GM06990 (cell line): ENCODE results near the gene TCF7L1.
"Not testable (repeated sequence)": the region's sequence is repeated elsewhere in the genome, so short reads cannot be mapped to it uniquely, and the experiment has no call there.

ENCODE experiments used
- DNase-seq: peaks from one replicate; pipeline ENCODE4 v3.0.0-alpha.2; 2011; ENCODE audit not compliant: insufficient read length; ENCODE audit errors: extremely low read depth
- H3K27me3 ChIP-seq: replicated peaks from 2 replicates; pipeline ENCODE4 v1.6.0; 2011; ENCODE audit warnings: low read length; ENCODE audit not compliant: control insufficient read depth, insufficient read depth
- H3K36me3 ChIP-seq: 2 replicates; pipeline ENCODE4 v1.5.1; 2011; ENCODE audit warnings: low read length; ENCODE audit not compliant: control insufficient read depth, insufficient read depth
- H3K4me3 ChIP-seq: replicated peaks from 2 replicates; pipeline ENCODE4 v1.5.1; 2011; ENCODE audit warnings: low read depth, mild to moderate bottlenecking, control low read depth, low read length
- TF ChIP-seq, protein P1 (sequence below): IDR thresholded peaks from 2 replicates; pipeline ENCODE4 v1.5.1; 2011; ENCODE audit warnings: low read length, control low read depth, mild to moderate bottlenecking, inconsistent platforms; ENCODE audit not compliant: insufficient read depth, poor library complexity, severe bottlenecking

The TCF7L1 gene

DNA sequence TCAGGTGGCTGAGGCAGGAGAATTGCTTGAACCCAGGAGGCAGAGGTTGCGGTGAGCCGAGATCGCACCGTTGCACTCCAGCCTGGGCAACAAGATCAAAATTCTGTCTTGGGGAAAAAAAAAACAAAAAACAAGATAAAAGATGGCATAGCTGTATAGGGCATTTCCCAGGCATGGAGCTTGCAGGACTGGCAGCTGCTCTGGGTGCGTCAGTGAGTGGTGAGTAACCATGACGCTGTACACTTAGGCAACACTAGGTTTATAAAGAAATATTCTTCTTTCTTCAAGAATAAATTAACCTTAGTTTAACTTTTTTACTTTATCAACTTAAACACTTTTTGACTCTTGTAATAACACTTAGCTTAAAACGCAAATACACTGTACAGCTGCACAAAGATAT, 179.2 kb downstream of the TCF7L1 start:
- DNase-seq: no peak
- TF ChIP-seq, protein P1, sequence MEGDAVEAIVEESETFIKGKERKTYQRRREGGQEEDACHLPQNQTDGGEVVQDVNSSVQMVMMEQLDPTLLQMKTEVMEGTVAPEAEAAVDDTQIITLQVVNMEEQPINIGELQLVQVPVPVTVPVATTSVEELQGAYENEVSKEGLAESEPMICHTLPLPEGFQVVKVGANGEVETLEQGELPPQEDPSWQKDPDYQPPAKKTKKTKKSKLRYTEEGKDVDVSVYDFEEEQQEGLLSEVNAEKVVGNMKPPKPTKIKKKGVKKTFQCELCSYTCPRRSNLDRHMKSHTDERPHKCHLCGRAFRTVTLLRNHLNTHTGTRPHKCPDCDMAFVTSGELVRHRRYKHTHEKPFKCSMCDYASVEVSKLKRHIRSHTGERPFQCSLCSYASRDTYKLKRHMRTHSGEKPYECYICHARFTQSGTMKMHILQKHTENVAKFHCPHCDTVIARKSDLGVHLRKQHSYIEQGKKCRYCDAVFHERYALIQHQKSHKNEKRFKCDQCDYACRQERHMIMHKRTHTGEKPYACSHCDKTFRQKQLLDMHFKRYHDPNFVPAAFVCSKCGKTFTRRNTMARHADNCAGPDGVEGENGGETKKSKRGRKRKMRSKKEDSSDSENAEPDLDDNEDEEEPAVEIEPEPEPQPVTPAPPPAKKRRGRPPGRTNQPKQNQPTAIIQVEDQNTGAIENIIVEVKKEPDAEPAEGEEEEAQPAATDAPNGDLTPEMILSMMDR: no peak
- H3K4me3 ChIP-seq: no peak overlapping the region
- H3K27me3 ChIP-seq: no peaks in the 10 kb centered on the region
- peaks cover 7% of the 10 kb centered on the region for H3K36me3 ChIP-seq

DNA sequence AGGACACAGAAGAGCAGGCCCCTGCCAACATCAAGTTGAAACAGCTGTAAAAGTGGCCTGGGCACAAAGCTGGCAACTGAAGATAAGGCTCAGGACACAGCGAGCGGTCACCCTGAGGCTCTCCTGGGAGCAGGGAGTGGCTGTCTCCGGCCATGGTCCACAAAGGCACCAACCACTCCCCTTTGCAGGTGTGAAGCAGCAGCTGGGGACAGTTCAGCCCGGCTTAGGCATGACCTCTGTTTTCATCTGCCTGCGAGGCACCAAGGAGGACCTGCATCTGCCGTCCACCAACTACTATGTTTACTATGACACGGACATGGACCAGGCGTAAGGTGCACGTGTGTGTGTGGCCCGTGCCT, 181.7 kb downstream of the TCF7L1 start:
- peaks cover 10% of the 10 kb centered on the region for H3K36me3 ChIP-seq
- no peak overlapping the region for H3K4me3 ChIP-seq
- no peaks in the 10 kb centered on the region for H3K27me3 ChIP-seq
- no peak for DNase-seq
- TF ChIP-seq, protein P1: no peak

DNA sequence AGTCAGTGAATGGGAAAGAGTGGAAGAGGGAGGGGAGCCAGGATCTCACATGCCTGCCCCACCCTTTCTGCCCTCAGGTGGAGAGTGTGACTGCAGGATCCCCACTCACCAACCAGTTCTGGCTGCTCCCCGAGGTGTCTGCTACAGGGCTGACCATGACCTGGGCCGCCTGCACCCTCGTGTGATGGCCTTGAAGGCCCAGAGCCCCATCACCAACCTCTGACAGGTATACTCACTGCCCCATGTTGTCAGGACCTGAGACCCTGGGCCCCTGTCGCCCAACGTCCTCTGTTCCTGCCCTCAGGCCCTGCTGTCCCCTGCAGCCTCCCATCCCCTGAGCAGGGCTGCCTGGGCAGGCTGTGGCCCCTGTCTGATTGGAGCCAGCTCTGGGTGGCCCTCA, 182.7 kb downstream of the TCF7L1 start:
- H3K36me3 ChIP-seq: peaks cover 18% of the 10 kb centered on the region
- not testable (repeated sequence) for H3K4me3 ChIP-seq, H3K27me3 ChIP-seq, DNase-seq

DNA sequence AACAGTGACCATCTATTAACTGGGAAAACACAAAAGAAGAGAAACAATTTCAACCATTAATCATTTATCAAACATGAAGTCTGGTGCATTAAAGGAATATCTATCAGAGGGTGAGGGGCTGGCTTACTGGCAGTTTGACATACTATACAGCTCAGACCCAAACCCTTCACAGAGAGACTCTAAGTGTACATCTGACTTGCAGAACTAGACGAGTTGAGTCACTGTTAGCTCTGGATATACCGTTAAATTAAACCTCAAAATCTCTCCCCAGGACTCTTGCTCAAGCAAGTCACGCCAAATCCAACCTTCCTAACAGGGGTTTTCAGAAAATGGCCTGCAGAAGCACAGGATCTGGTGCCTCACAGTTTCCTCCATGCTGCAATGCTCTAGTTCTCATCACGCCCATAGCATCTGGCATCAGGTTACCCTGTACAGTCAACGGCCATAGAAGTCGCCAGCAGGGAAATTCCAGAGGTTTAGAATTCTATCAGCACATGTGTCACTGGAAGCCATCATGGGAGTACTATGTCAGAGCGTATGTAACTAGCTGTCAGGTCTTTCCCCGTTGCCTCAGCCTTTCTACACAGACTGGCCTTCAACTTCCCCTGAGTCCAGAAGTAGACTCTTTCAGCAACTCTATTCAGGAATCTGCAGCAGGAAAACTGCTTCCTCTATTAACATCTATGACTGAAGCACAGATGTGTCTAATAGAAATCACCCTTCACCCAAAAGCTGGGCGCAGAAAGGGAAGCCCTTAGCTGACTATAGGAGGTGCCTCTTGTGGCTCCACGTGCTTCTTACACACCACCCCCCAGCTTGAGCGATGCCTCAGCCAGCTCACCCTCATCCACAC, 185.3 kb downstream of the TCF7L1 start:
- no peak for DNase-seq
- no peaks in the 10 kb centered on the region for H3K27me3 ChIP-seq
- no peak overlapping the region for H3K4me3 ChIP-seq
- H3K36me3 ChIP-seq: peaks cover 25% of the 10 kb centered on the region
- TF ChIP-seq, protein P1: no peak

DNA sequence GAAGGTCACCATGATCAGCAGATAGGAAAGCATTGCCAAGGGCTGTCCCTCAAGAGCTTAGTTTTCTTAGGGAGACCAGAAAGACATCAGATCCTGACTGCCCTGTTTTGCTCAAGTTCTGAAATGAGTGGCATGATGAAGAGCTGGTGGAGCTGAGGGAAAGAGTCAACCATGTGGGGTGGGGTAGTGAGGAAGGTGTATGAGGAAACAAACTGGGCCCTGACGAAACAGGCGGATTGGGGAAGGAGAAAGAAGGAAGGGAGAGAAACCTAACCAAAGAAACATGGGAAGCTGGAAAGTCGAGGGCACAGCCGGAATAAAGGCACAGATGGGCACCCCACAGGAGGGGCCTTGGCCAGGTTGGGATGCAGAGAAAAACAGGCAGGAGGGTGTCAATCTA, 186.6 kb downstream of the TCF7L1 start:
- H3K27me3 ChIP-seq: no peaks in the 10 kb centered on the region
- H3K4me3 ChIP-seq: no peak overlapping the region
- DNase-seq: no peak
- H3K36me3 ChIP-seq: peaks cover 32% of the 10 kb centered on the region
- TF ChIP-seq, protein P1: no peak

DNA sequence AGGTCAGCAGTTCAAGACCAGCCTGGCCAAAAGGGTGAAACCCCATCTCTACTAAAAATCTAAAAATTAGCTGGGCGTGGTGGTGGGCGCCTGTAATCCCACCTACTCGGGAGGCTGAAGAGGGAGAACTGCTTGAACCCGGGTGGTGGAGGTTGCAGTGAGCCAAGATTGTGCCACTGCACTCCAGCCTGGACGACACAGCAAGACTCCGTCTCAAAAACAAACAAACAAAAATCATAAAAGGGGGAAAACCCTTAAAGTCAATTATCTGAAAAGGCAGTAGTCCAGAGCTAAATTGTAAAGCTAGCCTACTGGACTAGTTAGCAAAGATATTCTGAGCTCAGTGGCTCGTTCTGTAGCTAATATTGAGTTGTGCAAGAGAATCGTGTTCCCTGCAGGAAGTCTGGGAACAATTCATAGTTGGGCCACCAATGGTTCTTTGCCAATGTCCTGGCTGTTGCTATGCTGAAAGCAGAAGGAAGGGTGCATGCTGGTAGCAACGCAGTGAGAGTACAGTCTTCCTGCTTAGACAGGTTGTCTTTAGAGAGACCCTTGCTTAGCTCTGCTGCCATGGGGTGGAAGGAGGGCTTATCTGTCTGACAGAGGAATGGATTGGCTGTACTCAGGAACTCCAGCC, 190.3 kb downstream of the TCF7L1 start:
- DNase-seq: no peak
- Histone ChIP-seq H3K27me3 (no peaks in the 10 kb centered on the region), H3K36me3 (peaks cover 29% of the 10 kb centered on the region), H3K4me3 (no peak overlapping the region)
- TF ChIP-seq, protein P1: no peak

DNA sequence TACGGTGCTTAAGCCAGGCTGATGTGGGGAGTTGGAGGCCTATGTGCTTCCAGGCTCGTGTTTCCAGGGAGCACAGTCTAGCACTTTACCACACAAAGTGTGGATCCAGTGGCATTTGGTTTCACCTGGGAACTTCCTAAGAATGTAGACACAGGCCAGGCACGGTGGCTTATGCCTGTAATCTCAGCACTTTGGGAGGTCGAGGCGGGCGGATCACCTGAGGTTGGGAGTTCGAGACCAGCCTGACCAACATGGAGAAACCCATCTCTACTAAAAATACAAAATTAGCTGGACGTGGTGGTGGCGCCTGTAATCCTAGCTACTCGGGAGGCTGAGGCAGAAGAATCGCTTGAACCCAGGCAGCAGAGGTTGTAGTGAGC, 190.8 kb downstream of the TCF7L1 start:
- peaks cover 29% of the 10 kb centered on the region for H3K36me3 ChIP-seq
- H3K4me3 ChIP-seq, H3K27me3 ChIP-seq, DNase-seq: not testable (repeated sequence)
